ENCODE results near the gene FUBP1. TPM values are rescaled to one million over a fixed set of nuclear protein-coding genes. Genes with fewer than 3 reads are reported as not detected.
"Not testable (repeated sequence)": the region's sequence is repeated elsewhere in the genome, so short reads cannot be mapped to it uniquely, and the experiment has no call there.

The FUBP1 gene
- 100 to 1,000 TPM in 5 of 6 experiments, 10 to 100 TPM in 1; 94.7 to 125 (median 119) TPM for total RNA-seq (2021; fragmentation: NEBNext Ultra II Directional; extraction: Animal tissue kit (Norgen Biotek cat#: 25700))
- long read RNA-seq, transcript FUBP1-203 (20 exons, 2,378 nt), result major isoform, 15 of 104 reads
- long read RNA-seq, partial matches to known transcripts, result 21 of 104 reads
- long read RNA-seq, other reads (novel, unspliced or antisense), result 67 of 104 reads

GRCh38 chr1:77978969-77979876 lies at the start of gene FUBP1:
TSS of gene FUBP1 (minus strand) at chr1:77979072. CDS start at chr1:77979004, 68 bp downstream.
- TF ChIP-seq CTCF (IDR thresholded peaks at IDR 0.05), result peak; percentile 78
- Mint-ChIP-seq H3K4me3 (no peak within 1 kb of the TSS), H3K36me3 (ENCODE audit: low read depth) (peaks cover 22% of the 10 kb centered on the region), H3K9me3 (0 out of 2 replicates have a peak, but pooled peaks cover 7% of the 10 kb centered on the region), H3K4me1 (ENCODE audit: low read depth) (peaks cover 54% of the 10 kb centered on the region), H3K27ac (no peak within 1 kb of the TSS), H3K27me3 (ENCODE audit: insufficient read depth) (no peaks in the 10 kb centered on the region; the same call in 1 of the 2 replicates)
- peak; percentile 99 for DNase-seq

GRCh38 chr1:78021134-78021533 lies 42.3 kb upstream of the FUBP1 start:
- H3K9me3 Mint-ChIP-seq; DNase-seq; H3K4me1 Mint-ChIP-seq (ENCODE audit: low read depth); H3K27me3 Mint-ChIP-seq (ENCODE audit: insufficient read depth): not testable (repeated sequence)
- H3K4me3 Mint-ChIP-seq, result peak overlapping the region; percentile 12; the same call in 1 of the 2 replicates
- peak overlapping the region; percentile 5; the same call in 1 of the 2 replicates for H3K27ac Mint-ChIP-seq
- H3K36me3 Mint-ChIP-seq (ENCODE audit: low read depth), result peaks cover 15% of the 10 kb centered on the region

GRCh38 chr1:78019024-78019423 lies 40.2 kb upstream of the FUBP1 start:
- H3K27me3 Mint-ChIP-seq (ENCODE audit: insufficient read depth), result peaks cover 4% of the 10 kb centered on the region; the same call in 1 of the 2 replicates
- peak overlapping the region; percentile 24; the same call in 1 of the 2 replicates for H3K27ac Mint-ChIP-seq
- H3K4me3 Mint-ChIP-seq, result no peak overlapping the region
- H3K9me3 Mint-ChIP-seq, result peaks cover 6% of the 10 kb centered on the region
- no peak for TF ChIP-seq CTCF (IDR thresholded peaks at IDR 0.05)
- peaks cover 33% of the 10 kb centered on the region for H3K36me3 Mint-ChIP-seq (ENCODE audit: low read depth)
- peaks cover 18% of the 10 kb centered on the region; the same call in 1 of the 2 replicates for H3K4me1 Mint-ChIP-seq (ENCODE audit: low read depth)
- no peak for DNase-seq

- Mint-ChIP-seq H3K36me3 (ENCODE audit: low read depth) (peaks cover 53% of the 10 kb centered on the region), H3K27ac (no peak overlapping the region; the same call in 1 of the 2 replicates), H3K4me1 (ENCODE audit: low read depth) (peaks cover 36% of the 10 kb centered on the region), H3K27me3 (ENCODE audit: insufficient read depth) (peaks cover 5% of the 10 kb centered on the region; the same call in 1 of the 2 replicates), H3K4me3 (peak overlapping the region; percentile 8; the same call in 1 of the 2 replicates), H3K9me3 (no peaks in the 10 kb centered on the region)
- DNase-seq, result no peak
- no peak for TF ChIP-seq CTCF (IDR thresholded peaks at IDR 0.05)
Observed at GRCh38 chr1:78015148-78015547, 36.3 kb upstream of the FUBP1 start.

GRCh38 chr1:78011050-78011449 lies 32.2 kb upstream of the FUBP1 start:
- no peak for DNase-seq
- peaks cover 69% of the 10 kb centered on the region for H3K36me3 Mint-ChIP-seq (ENCODE audit: low read depth)
- H3K9me3 Mint-ChIP-seq, result peaks cover 6% of the 10 kb centered on the region; the same call in 1 of the 2 replicates
- peaks cover 2% of the 10 kb centered on the region; the same call in 1 of the 2 replicates for H3K27me3 Mint-ChIP-seq (ENCODE audit: insufficient read depth)
- H3K27ac Mint-ChIP-seq, result peak overlapping the region; percentile 51
- peak overlapping the region; percentile 78 for H3K4me3 Mint-ChIP-seq
- H3K4me1 Mint-ChIP-seq (ENCODE audit: low read depth), result peaks cover 57% of the 10 kb centered on the region
- TF ChIP-seq CTCF (IDR thresholded peaks at IDR 0.05), result no peak

Measured in HFFc6 (cell line).